NCI-H774 (cell line): Measurements from ENCODE around the gene TMEM178B.
"Not testable (repeated sequence)": the region's sequence is repeated elsewhere in the genome, so short reads cannot be mapped to it uniquely, and the experiment has no call there.

ENCODE experiments used
- DNase-seq: peaks from one replicate; lab custom pipeline; 2025; lab: John Stamatoyannopoulos, UW

The TMEM178B gene

DNA sequence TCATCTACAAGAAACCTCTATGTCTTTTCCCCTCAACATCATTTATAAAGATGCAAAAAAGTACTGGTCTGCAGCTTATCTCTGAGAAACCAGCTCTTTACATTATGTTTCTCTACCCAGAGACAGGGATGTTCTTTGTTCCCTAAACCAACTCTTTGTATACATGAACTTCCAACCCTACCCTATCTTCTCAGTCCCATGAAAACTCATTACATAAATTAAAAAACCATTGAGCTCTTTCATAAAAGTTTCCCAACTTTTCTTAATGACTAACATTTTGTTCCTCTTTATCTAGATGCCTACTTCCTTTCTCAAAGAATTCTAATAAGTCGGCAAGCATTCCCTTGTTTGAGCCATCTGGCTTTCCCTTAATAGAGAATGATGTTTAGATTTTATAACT lies 284.5 kb downstream of the TMEM178B start:
- no peak for DNase-seq

DNA sequence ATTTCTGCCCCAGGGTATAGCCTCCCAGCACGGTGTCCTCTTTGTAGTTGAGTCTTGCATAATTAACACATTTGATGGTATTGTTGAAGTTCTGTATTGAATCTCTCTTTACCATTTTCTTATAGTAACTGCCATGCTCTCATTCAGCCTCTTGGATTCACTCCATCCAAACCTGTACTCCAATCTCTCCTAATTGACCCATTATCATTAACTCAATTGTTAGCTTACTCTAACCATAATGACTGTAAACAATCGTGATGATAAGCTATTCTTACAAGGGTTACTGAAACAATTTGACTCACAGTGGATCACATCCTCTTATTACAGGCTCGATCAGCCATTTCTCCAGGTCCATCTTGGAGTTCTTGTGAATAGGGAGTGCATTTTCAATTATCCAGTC lies 285.4 kb downstream of the TMEM178B start:
- peak; percentile 10 for DNase-seq

DNA sequence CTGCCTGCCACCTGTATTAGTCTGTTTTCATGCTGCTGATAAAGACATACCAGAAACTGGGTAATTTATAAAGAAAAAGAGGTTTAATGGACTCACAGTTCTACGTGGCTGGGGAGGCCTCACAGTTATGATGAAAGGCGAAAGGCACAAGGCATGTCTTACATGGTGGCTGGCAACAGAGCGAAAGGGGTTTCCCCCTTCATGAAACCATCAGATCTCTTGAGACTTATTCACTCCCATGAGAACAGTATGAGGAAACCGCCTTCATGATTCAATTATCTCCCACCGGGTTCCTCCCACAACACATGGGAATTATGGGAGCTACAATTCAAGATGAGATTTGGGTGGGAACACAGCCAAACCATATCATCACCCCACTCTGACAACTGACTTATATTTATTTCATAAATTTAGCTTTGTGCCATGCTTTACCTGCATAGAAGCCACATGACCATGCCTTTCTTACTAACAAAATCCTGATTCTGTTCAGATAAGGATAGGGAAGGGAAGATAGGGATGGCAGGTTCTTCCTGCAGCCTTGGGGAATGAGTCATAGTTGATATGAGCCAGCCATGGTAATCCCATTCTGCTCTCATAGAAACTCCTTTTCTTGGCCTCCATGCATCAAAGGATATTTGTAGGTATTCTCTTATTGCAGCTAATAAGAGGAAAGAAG lies 286.0 kb downstream of the TMEM178B start:
- no peak for DNase-seq

DNA sequence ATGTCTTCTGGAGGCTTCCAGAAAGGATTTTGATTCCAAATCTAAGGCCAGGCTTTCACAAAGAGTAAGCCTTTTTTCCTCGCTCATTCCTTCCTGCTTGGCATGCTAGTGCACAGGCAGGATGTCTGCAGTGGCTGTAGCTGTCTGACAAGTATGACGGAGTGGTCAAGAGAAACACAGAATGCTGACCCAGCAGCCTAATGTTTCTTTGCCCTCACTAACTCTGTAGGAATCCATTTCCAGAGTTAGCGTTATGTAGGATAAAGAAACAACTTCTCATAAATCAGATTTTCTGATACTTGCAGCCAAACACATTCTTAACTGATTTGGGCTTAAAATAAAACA lies 286.5 kb downstream of the TMEM178B start:
- no peak for DNase-seq

DNA sequence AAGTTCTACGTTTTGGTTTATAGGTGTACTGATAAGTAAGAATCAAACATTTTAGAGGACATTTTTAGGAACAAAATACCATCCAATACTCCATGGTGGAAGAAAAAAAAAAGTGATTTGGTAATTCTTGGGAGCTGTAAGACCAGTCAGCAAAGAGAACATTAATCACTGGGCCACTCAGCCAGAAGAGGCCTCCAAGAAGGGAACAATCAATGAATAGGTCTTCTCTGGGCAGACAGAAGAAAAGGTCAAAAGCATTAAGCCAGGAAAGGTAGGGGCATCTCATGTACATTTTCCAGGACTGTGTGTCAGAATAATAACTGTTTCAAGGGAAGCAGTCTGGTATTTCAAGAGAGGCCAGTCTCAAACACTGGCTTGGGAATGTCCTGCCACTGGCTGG lies 286.9 kb downstream of the TMEM178B start:
- no peak for DNase-seq

DNA sequence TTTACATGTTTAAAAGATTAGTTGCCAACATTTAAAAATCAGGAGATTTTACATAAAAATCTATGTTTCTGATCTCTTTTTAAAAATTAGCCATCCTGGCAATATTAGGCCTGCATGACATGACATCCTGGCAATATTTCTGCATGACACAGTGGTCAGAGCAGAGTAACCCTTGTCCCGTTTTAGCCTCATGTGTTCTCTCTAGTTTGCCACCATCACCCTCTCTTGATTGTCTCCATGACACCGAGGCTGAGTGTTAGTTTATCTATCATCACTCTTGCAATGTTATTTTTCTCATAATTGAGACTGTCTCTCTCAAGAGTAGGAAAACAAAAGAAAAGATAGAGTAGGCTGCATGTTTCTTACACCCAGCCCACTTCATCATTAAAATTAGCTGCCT lies 287.6 kb downstream of the TMEM178B start:
- DNase-seq = no peak

DNA sequence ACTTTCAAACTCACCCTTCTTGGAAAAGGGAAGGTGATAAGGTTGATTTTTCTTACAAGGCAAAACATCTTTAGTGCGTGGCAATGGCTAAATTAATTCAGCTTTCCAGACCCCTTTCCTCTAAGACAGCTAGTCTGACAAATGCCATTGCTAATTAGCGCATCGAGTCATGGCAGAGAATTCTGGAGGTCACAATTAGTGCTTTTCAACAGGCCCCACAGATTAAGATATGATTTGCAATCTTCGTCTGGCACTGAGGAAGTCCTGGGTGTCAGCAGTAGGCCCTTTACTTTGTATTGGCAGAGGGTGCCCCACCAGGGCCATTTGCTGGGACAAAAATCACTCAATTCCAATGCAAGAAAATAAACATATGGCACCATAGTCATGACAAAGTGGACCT lies 288.1 kb downstream of the TMEM178B start:
- no peak for DNase-seq

DNA sequence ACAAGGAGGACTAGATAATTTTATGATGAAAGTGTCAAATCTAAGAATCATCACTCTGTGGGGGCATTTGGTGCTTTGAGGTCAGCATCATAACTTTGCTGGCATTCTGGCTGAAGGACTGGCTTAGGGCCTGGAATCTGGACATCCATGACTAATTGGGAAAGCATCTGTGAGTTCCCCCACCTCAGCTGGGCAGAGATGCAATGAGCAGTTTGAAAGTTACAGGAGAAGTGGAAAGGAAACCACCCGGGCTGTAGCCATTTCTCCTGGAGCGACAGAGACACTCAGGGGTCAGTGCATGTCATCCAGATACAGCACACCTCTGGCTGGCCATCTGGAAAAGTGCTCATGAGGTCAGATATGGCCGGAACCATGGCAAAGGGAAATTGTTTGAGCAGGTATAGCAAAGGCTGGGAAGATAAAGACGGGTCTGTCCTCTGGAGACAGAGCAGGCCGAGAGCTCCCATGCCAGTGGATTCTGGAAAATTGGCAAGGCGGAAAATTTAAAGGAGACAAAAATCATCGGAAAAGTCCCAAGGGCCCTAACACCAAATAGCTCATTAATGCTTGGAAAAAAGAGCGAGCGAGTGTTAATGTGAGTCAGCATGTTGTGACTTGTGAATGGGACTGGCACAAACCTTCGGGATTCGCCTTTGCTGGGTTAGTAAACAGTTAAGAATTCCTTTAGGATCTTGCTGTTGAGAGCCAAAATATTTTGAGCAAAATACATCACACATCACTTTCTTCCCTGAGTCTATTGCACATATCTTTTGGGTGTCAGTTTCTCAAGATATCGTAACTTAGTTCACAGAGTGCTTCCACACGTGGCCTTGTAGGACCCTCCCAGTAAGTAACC lies 288.9 kb downstream of the TMEM178B start:
- no peak for DNase-seq

DNA sequence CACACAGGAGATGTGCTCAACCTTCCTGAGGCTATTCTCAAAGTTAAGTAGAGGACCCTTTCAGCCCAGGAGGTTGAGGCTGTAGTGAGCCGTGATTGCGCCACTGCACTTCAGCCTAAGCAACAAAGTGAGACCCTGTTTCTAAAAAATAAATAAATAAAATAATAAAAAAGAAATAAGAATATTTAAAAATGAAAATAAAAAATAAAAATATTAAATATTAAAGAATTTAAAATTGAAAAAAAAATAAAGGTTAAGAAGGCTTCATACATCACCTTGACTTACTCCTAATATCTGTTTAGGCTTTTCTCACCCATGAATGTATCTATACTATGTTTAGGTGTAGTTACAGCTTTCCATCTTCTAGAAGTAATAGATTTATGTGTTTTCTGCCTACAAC lies 289.9 kb downstream of the TMEM178B start:
- DNase-seq = no peak

DNA sequence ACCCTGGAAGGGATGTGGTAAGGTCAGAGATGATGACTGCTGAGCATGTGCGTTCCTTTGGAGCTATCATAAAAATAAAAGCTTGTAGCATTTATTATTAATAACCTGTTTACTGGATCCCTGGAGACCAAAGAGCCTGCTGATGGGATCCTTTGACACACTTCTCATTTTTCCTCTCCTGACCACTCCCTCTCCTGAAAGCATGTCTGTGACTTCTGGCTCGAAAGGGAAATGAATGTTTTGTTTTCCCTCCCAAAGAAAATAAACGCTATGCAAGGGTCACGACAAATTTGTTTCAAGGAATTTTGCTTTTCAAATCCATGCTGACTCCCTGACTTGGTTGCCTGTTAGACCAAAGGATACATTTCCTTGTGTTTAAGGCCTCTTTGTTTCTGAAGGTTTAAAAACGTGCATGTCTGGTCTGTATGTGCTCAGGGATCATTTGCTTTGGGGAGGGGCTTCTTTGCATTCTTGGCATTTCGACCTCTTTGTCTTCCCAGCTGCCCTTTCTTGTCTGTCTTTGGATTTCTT lies 292.3 kb downstream of the TMEM178B start:
- DNase-seq = no peak

DNA sequence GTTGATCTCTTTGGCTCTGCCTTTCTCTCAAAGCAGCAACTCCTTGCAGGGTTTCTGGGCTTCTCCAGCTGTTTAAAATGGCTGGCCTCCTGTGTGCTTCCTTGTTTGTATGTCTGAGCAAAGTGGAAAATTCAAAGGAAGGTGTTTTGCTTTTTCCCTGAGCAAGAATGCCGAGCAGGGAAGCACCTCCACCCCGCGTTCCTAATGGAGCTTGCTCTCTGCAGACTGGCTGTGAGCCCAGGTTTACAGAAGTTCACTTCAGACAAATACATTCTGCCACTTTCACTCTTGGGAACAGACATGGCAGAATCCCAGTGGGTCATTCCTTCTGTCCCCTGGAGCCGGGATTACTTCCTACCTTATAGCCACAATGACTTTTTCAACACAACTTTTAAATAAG lies 295.6 kb downstream of the TMEM178B start:
- DNase-seq = peak; percentile 5

DNA sequence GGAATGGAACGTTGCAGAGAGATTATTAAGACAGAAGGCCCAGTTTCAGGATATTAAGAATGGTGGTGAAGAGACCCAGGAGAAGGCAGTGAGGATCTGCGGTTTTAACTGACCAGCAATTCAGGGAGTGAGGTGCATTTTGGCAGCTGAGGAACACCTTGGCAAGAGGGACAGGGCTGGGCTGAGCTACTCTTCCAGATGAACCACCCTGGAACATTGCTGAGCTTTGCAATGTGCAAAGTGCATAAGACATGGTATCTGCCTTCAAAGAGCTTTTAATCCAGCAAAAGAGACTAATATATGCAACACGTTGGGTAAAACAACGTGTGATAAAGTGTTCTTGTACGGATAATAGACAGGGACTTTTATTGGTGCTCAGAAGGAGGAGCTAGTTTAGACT lies 296.3 kb downstream of the TMEM178B start:
- DNase-seq = no peak

DNA sequence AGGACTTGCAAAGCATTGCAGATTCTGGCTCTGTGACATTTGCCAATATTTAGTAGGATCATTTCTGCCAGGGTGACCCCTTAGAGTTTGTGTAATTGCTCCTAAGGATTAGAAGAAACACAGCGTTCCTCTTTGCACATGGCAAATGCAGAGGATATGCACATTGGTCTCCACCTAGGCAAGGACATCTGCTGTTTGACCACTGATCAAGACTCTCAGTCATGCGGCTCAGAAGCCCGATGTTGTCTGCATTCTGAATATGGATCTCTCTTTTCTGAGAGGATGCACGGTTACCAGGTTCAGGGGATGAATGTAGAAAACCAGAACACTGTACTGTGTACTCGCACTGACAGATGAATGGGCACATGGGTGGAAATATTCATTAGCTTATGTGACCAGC lies 296.8 kb downstream of the TMEM178B start:
- no peak for DNase-seq

DNA sequence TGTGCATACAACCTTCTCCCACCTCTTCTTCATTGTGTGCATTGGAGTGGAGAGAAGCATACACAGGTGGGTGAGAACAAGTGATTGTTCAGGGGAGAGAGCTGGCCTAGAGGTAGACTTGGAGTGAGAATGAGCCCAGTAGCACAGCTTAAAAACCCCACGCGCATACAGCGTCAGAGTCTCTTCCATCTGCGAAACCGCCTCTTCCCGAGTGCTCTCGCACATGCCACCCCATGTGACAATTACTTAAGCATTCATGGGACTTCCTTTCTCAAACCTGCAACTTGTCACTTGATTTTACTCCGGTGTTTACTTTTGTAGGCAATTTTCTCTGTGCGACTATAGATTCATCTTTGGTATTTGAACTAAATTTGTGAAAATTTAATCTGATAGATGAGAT lies 300.6 kb downstream of the TMEM178B start:
- DNase-seq = no peak

DNA sequence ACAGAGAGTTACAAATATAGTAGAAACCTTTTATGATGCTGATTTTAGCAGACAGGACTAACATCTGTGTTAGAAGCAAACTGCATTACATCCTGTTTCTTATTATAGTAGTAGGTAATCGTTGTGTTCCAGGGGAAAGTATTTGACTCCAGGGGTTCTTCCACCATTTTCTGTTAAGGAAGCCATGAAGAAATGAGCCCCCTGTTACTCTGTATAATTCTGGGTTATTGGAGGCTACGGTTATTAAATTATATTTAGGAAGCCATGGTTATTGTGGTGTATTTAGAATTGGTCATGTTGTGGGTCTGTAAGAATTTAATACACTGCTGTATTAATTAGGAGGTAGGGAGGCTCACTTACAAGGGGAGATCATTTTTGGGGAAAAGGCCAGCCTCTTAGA lies 301.6 kb downstream of the TMEM178B start:
- no peak for DNase-seq

DNA sequence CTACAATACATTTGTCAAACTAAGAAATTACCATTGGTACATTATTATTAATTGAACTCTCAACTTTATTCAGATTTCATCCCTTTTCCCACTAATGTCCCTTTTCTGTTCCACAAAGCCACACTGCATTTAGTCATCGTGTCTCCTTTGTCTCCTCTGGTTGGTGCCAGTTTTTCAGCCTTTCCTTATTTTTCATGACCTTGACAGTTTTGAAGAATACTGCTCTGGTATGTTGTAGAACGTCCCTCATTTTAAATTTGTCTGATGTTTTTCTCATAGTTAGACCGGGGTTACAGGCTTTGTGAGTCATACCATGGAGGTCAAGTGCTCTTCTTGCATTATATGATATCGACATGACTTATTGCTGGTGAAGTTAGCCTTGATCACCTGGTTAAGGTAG lies 304.0 kb downstream of the TMEM178B start:
- no peak for DNase-seq

DNA sequence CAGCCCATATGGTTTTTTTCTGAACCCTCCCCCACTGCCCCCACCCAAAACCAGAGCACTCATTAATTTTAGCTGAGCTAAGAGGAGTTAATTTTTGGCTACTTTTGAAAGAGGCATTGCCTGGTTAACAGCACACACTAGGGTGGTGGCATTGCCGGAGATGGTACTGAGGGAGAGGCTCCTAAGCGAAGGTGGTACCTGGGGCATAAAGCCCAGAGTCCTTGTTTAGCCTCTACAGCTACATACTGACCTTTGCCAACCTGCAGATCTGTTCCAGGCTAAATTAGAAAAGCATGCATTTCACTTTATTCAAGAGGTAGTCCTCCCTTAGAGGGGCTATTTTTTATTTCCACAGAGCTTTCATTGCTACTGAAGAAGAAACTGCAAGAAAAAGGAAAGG lies 304.5 kb downstream of the TMEM178B start:
- DNase-seq = no peak

DNA sequence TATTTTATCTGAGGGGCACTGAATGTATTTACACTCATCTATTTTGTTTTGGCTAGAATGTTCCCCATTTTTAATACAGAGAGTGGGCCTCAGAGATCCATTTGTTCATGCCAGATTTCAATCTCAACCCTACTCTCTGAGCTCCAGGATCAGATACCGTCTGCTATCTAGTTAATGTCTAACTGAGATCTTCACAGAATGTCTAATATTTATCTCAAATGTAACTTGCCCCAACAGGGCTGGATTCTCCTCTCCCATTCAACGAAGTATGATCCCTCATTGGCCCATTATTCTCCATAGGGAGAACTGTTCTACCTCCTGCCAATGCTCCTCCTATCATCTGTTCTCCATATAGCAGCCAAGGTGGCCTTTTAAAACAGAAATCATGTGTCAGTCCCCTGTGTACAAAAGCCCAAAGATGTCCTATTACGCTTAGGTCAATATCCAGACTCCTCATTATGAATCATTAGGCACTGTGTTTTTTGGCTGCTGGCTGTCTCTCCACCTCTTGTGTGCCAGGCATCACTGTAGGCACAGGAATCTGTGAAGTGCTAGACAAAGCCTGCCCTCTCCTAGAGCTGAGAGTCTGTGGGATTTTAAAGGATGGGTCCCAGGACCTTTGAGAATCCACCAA lies 308.0 kb downstream of the TMEM178B start:
- DNase-seq = peak; percentile 32

DNA sequence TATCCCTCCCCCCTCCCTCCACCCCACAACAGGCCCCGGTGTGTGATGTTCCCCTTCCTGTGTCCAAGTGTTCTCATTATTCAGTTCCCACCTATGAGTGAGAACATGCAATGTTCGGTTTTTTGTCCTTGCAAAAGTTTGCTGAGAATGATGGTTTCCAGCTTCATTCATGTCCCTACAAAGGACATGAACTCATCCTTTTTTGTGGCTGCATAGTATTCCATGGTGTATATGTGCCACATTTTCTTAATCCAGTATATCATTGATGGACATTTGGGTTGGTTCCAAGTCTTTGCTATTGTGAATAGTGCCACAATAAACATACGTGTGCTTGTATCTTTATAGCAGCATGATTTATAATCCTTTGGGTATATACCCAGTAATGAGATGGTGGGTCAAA lies 309.5 kb downstream of the TMEM178B start:
- not testable (repeated sequence) for DNase-seq

DNA sequence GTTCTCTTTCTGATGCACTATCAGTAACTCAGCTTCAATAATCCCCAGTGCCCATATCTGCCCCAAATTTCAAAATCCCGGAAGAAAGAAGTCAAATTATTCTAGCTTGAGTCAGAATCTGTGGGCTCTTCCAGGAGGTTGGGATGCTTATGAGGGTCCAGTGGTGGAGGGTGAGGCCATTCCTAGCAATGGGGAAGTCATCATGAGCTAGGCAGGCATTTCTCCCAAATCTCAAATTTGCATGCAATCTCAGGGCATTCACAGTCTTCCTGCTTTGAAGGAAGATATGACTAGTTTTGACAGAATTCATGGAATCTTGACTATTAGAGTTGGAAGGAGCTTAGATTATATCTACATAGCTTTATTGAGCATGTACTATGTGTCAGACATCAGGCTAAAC lies 313.0 kb downstream of the TMEM178B start:
- no peak for DNase-seq

DNA sequence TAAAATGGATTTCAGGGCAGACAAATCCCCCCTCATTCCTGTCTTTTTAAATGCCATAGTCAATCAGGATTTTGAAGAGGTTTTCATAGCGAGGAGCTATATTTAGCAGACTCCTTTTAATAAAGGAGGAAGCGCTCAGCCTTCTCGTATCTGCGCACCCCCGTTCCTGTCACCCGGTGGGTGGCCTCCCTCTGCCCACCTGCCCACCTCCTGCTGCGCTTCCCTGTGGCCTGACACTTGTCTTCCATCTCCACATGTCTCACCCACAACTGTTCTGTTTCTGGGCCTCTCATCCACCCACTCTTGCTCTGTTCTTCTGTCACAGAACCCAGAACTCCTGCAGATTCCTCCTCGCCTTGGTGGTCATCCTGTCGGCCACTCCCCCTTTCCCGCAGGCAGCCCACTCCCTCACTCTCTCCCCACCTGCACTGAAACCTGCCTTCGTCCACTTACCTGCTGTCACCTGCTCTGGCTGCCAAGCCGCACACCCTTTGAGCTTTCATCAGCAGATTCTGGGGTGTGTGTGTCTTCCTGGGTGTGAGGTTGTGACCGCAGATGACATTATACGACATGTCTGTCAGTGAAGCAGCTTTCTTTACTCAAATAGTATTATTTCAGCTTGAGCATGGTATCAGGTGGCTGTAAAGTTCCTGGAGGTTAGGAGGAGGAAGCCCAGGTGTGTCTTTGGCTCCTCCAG lies 313.8 kb downstream of the TMEM178B start:
- DNase-seq = no peak

DNA sequence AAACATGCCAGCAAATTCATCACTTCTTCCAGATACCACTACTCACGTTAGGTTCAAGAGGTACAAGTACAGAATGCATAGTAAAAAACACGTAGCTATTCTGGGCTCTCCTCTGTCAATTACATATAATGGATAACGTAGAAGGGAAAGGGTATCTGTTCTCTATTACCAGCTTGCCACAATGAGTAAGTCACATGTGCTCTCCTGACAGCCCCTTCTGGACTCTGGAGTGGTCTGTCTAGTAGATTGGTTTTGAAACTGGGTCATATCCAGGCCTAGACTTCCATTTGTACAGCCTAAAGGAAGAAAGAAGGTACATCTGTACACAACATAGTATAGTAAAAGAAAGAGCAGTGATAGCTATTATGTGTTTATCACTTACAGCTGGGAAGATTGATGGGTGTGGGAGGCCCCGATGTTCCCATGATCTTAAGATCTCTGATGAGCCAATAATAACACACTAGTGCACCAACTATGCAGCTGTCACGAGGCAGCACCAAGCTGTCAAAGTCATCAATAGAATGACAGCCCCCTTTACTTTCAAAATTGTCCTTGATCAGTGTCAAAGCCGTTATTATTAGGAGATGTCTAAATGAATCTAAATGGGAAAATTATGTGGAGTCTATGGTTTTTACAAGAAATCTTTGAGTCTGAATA lies 315.4 kb downstream of the TMEM178B start:
- no peak for DNase-seq
